ENCODE measurements around the gene FAF2.

DNA sequence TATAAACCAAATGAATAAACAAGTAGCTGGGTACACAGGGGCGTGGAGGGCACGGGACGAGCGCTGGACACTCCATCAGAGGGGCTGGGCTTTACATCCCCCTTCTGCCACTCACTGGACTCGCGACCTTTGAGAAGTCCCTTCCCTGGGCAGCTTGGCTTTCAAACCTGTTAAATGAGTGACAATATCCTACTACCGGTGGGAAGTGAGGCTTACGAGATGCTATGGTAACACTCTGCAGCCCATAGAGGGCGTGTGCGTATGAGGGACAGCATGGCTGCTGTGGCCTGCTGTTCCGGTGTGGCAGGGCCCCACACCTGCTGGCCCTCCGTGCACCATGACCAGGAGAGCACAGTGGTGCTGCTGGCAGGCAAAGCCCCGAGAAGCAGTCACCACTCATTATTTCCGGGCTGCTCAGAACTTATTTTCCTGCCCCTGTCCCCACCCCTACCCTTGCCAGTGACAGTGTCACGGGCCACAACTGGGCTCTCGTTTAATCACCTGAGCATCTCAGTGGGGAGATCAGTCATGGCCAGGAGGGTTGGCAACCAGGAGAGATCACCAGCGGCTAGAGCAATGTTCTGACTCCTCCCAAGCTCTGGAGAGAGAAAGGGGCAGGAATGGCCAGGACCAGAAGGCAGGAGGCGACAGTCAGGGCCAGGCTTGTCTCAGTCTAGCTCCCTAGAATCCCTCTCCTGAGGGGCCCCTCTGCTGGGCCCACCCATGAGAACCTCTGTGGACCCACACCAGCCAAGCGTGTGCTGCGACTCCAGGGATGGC is 42.3 kb upstream of the FAF2 start:
- TF ChIP-seq EP300 (IDR thresholded peaks at IDR 0.05) (no peak), RAD21 (conservative IDR thresholded peaks at IDR 0.05 in 1 of 2, IDR thresholded peaks at IDR 0.05 in 1 of 2) (peak in 1 of 2 experiments; percentile 16; a peak in 1 of 5 replicates), CEBPB (IDR thresholded peaks at IDR 0.05) (no peak), RFX5 (IDR thresholded peaks at IDR 0.05) (no peak), MAZ (IDR thresholded peaks at IDR 0.05; ENCODE audit: borderline replicate concordance, low read depth, low read length) (no peak), RCOR1 (IDR thresholded peaks at IDR 0.05; ENCODE audit: low read depth, low read length) (no peak)
- TF ChIP-seq, protein P1, sequence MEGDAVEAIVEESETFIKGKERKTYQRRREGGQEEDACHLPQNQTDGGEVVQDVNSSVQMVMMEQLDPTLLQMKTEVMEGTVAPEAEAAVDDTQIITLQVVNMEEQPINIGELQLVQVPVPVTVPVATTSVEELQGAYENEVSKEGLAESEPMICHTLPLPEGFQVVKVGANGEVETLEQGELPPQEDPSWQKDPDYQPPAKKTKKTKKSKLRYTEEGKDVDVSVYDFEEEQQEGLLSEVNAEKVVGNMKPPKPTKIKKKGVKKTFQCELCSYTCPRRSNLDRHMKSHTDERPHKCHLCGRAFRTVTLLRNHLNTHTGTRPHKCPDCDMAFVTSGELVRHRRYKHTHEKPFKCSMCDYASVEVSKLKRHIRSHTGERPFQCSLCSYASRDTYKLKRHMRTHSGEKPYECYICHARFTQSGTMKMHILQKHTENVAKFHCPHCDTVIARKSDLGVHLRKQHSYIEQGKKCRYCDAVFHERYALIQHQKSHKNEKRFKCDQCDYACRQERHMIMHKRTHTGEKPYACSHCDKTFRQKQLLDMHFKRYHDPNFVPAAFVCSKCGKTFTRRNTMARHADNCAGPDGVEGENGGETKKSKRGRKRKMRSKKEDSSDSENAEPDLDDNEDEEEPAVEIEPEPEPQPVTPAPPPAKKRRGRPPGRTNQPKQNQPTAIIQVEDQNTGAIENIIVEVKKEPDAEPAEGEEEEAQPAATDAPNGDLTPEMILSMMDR (IDR thresholded peaks at IDR 0.05), result 0 out of 3 replicates have a peak, but pooled peaks have one; percentile 16
